ENCODE data around the gene TSTD2.

DNA sequence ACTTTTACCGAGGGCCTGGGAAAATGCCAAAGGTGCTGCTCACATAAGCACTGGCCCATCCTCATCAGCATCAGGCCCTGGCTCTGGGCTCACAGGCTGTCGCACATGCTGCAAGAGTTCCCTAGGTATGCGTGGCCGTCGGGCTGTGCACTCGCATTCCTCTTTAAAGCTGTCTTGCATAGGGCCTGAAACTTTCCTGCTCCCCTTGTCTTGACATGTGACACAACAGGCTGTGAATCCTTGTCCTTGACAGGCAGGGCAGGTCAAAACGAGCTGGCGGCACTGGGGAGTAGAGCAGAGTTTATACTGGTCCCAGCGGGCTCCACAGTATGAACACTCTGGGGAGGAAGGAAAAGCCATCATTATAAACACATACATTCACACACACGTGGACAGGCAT is 30.7 kb downstream of the TSTD2 start:
- no peak for TF ChIP-seq EZH2 (IDR thresholded peaks at IDR 0.05; ENCODE audit: borderline replicate concordance, low read length)
- TF ChIP-seq, protein P1, sequence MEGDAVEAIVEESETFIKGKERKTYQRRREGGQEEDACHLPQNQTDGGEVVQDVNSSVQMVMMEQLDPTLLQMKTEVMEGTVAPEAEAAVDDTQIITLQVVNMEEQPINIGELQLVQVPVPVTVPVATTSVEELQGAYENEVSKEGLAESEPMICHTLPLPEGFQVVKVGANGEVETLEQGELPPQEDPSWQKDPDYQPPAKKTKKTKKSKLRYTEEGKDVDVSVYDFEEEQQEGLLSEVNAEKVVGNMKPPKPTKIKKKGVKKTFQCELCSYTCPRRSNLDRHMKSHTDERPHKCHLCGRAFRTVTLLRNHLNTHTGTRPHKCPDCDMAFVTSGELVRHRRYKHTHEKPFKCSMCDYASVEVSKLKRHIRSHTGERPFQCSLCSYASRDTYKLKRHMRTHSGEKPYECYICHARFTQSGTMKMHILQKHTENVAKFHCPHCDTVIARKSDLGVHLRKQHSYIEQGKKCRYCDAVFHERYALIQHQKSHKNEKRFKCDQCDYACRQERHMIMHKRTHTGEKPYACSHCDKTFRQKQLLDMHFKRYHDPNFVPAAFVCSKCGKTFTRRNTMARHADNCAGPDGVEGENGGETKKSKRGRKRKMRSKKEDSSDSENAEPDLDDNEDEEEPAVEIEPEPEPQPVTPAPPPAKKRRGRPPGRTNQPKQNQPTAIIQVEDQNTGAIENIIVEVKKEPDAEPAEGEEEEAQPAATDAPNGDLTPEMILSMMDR (conservative IDR thresholded peaks at IDR 0.05 in 1 of 2, IDR thresholded peaks at IDR 0.05 in 1 of 2; ENCODE audit: extremely low read depth in 1 of 2, insufficient read depth in 1 of 2, low read depth in 1 of 2, low read length in 2 of 2): no peak

Measured in mammary epithelial cell (primary cell).